ENCODE results near the gene PLCB2. TPM values are rescaled to one million over a fixed set of nuclear protein-coding genes. Genes with fewer than 3 reads are reported as not detected.

Gene PLCB2
- total RNA-seq, 1 experiment from 2014 or later: 0.92 TPM

DNA sequence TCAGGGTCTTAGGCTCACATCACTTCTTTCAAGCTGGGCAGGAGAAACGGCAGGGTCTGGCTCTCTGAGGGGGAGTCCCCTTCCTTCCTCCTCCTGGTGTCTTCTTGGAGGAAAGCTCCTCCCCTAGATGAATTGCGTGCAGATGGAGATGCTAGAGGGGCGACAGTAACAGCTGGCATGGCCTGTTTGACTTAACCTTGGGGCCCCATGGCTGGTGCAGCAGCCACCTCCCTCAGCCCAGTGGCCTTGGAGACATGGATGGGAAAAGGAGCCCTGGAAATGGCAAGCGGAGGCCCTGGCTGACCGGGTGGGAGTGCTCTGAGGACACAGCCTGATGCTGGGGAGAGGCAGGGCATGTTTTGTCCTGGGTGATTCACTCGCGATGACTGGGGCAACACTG lies 48.7 kb downstream of the PLCB2 start:
- Histone ChIP-seq H3F3A (ENCODE audit: insufficient read depth, low read depth) (peaks cover 14% of the 10 kb centered on the region; the same call in 1 of the 2 replicates), H4K20me1 (ENCODE audit: insufficient read depth) (no peaks in the 10 kb centered on the region), H3K9me3 (ENCODE audit: insufficient read depth, low read depth) (no peaks in the 10 kb centered on the region), H3K27me3 (ENCODE audit: insufficient read depth, low read depth) (no peaks in the 10 kb centered on the region), H3K79me2 (ENCODE audit: low read depth) (no peaks in the 10 kb centered on the region), H3K4me2 (peak overlapping the region; percentile 51), H2AFZ (no peak overlapping the region), H3K4me1 (replicated peaks; ENCODE audit: insufficient read depth) (peaks cover 21% of the 10 kb centered on the region), H3K27ac (no peak overlapping the region), H3K36me3 (ENCODE audit: low read depth) (no peaks in the 10 kb centered on the region), H3K9me2 (ENCODE audit: insufficient read depth) (no peaks in the 10 kb centered on the region), H3K4me3 (no peak overlapping the region)
- ChIA-PET POLR2A (ENCODE audit: unreplicated experiment) (no interaction called here), CTCF (interaction anchor here (1.0 kb wide), 1 partner anchor 16 kb away, joined by 4 read pairs; no protein-coding TSS in a partner anchor)
- peak in 1 of 2 experiments; percentile 25 for DNase-seq
- BruUV-seq (replicated peaks): no TSS peak
- no peak for TF ChIP-seq EZH2 (IDR thresholded peaks at IDR 0.05; ENCODE audit: low read depth)
- TF ChIP-seq, protein P1, sequence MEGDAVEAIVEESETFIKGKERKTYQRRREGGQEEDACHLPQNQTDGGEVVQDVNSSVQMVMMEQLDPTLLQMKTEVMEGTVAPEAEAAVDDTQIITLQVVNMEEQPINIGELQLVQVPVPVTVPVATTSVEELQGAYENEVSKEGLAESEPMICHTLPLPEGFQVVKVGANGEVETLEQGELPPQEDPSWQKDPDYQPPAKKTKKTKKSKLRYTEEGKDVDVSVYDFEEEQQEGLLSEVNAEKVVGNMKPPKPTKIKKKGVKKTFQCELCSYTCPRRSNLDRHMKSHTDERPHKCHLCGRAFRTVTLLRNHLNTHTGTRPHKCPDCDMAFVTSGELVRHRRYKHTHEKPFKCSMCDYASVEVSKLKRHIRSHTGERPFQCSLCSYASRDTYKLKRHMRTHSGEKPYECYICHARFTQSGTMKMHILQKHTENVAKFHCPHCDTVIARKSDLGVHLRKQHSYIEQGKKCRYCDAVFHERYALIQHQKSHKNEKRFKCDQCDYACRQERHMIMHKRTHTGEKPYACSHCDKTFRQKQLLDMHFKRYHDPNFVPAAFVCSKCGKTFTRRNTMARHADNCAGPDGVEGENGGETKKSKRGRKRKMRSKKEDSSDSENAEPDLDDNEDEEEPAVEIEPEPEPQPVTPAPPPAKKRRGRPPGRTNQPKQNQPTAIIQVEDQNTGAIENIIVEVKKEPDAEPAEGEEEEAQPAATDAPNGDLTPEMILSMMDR (conservative IDR thresholded peaks at IDR 0.05): no peak
- intact Hi-C loops (cut with micrococcal nuclease; ENCODE audit: unreplicated experiment): loop anchor here (10.0 kb wide), 1 partner anchor 154 kb away; the partner anchor contains the start of gene BMF

DNA sequence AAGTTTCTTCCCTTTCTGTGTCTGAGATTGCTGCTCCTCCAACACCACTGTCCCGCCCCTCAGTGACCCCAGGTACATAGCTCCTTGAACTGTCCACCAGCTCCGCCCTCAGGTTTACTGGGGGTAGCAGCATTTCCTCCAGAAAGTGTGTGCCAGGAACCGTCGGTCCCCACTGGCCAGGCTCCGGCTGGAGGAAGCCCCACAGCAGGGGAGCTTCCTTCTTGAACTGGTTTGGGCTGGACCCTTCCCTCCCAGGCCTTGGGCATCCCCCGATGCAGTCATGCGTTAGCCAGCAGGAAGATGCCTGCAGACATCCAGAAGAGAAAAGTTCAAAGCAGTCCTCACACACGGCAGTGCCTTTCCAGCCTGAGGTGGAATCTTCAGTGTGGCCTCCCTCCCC lies 49.2 kb downstream of the PLCB2 start:
- Histone ChIP-seq H3K4me3 (no peak overlapping the region), H3K27ac (no peak overlapping the region), H3K4me1 (replicated peaks; ENCODE audit: insufficient read depth) (peaks cover 25% of the 10 kb centered on the region), H3K9me2 (ENCODE audit: insufficient read depth) (no peaks in the 10 kb centered on the region), H2AFZ (no peak overlapping the region), H3K36me3 (ENCODE audit: low read depth) (no peaks in the 10 kb centered on the region), H3F3A (ENCODE audit: insufficient read depth, low read depth) (peaks cover 14% of the 10 kb centered on the region; the same call in 1 of the 2 replicates), H3K79me2 (ENCODE audit: low read depth) (no peaks in the 10 kb centered on the region), H3K9me3 (ENCODE audit: insufficient read depth, low read depth) (no peaks in the 10 kb centered on the region), H3K4me2 (peak overlapping the region; percentile 51), H3K27me3 (ENCODE audit: insufficient read depth, low read depth) (no peaks in the 10 kb centered on the region), H4K20me1 (ENCODE audit: insufficient read depth) (no peaks in the 10 kb centered on the region)
- TF ChIP-seq EZH2 (IDR thresholded peaks at IDR 0.05; ENCODE audit: low read depth): no peak
- TF ChIP-seq, protein P1 (conservative IDR thresholded peaks at IDR 0.05): no peak
- intact Hi-C loops (cut with micrococcal nuclease; ENCODE audit: unreplicated experiment): loop anchor here (10.0 kb wide), 1 partner anchor 154 kb away; the partner anchor contains the start of gene BMF
- DNase-seq: peak in 1 of 2 experiments; percentile 46
- ChIA-PET CTCF (interaction anchor here (1.0 kb wide), 2 partner anchors 16 to 41 kb away, joined by 3 to 4 read pairs; no protein-coding TSS in a partner anchor), POLR2A (ENCODE audit: unreplicated experiment) (interaction anchor here (0.5 to 0.7 kb wide), 4 partner anchors 8 to 219 kb away, joined by 3 to 5 read pairs (median 4); no protein-coding TSS in a partner anchor)
- no TSS peak for BruUV-seq (replicated peaks)

DNA sequence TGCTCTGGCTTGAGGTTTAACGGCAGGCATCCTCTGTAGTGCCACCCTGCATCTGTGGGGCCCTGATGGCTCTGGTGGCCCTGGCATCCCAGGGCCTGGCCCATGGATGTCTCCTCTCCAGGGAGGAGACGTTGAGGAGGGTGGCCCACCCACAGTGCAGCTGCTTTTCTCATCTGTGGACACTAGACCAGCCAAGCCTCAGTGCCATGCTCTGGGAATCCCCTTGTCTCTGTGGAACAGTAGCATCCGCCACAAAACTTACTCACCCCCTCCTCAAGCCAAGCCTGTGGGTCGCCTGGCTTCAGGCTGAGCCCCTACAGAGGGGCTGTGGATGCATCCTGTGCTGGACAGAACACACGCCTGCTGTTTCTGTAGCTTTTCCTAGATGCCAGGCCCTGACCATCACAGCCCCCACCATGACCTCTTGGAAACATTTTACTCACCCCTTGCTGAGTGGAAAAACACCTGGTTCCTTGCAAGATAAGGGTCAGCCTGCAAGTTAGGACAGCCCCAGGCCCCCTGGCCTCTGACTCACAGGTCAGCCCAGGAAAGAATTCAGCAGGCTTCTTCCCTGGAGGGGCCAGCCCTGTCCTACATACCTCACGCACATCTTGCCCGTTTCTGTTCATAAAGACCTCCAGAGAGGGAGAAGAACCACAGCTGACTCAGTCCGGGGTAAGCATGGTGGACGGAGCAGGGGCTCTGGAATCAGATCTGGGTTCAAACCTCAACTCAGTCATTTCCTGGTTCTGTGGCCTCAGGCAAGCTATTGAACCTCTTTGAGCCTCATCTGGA lies 49.9 kb downstream of the PLCB2 start:
- no peak overlapping the region for H3K4me3 ChIP-seq
- no peak overlapping the region for H3K27ac ChIP-seq
- DNase-seq: peak; percentile 49 to 65
- ChIA-PET CTCF (interaction anchor here (1.0 kb wide), 2 partner anchors 17 to 41 kb away, joined by 3 to 4 read pairs; no protein-coding TSS in a partner anchor), POLR2A (ENCODE audit: unreplicated experiment) (interaction anchor here (0.5 to 0.7 kb wide), 4 partner anchors 9 to 218 kb away, joined by 3 to 5 read pairs (median 4); no protein-coding TSS in a partner anchor)
- TF ChIP-seq, protein P1 (conservative IDR thresholded peaks at IDR 0.05): no peak
- no peaks in the 10 kb centered on the region for H3K79me2 ChIP-seq (ENCODE audit: low read depth)
- H4K20me1 ChIP-seq (ENCODE audit: insufficient read depth): no peaks in the 10 kb centered on the region
- peaks cover 29% of the 10 kb centered on the region for H3K4me1 ChIP-seq (replicated peaks; ENCODE audit: insufficient read depth)
- H3F3A ChIP-seq (ENCODE audit: insufficient read depth, low read depth): peaks cover 14% of the 10 kb centered on the region; the same call in 1 of the 2 replicates
- H3K36me3 ChIP-seq (ENCODE audit: low read depth): no peaks in the 10 kb centered on the region
- H3K4me2 ChIP-seq: peak overlapping the region; percentile 51
- no TSS peak for BruUV-seq (replicated peaks)
- no peaks in the 10 kb centered on the region for H3K9me3 ChIP-seq (ENCODE audit: insufficient read depth, low read depth)
- no peak overlapping the region for H2AFZ ChIP-seq
- no peaks in the 10 kb centered on the region for H3K27me3 ChIP-seq (ENCODE audit: insufficient read depth, low read depth)
- intact Hi-C loops (cut with micrococcal nuclease; ENCODE audit: unreplicated experiment): loop anchor here (10.0 kb wide), 1 partner anchor 153 kb away; the partner anchor contains the start of gene BMF
- no peaks in the 10 kb centered on the region for H3K9me2 ChIP-seq (ENCODE audit: insufficient read depth)
